ENCODE measurements around the gene EXOC4. TPM values are rescaled to one million over a fixed set of nuclear protein-coding genes. Genes with fewer than 3 reads are reported as not detected.

EXOC4 gene
- total and polyA plus RNA-seq, 2 of the 8 experiments (the other 6 are each of a cell fraction or from before 2014, with no cell fraction given) = 27.0 to 67.3 TPM

- no peak overlapping the region for H3K14ac ChIP-seq (ENCODE audit: insufficient read length)
- no peaks in the 10 kb centered on the region for H3K27me3 ChIP-seq (replicated peaks in 1 of 4; ENCODE audit: control insufficient read depth in 3 of 4, extremely low read depth in 1 of 4, insufficient read depth in 3 of 4, low read length in 3 of 4)
- POLR2A ChIA-PET (ENCODE audit: partially characterized antibody) = no interaction called here
- no peak overlapping the region for H3K4me2 ChIP-seq (ENCODE audit: insufficient read depth in 1 of 2, low read depth in 2 of 2, low read length in 2 of 2)
- H2AK5ac ChIP-seq (ENCODE audit: low read depth, low read length) = no peak overlapping the region
- no peak overlapping the region for H3K23ac ChIP-seq (ENCODE audit: insufficient read length)
- CTCF ChIA-PET (ENCODE audit: partially characterized antibody) = no interaction called here
- H2BK120ac ChIP-seq (replicated peaks; ENCODE audit: low read depth, low read length) = no peak overlapping the region
- DNase-seq (ENCODE audit: low read depth in 1 of 2, low spot score in 2 of 2) (no peak), FAIRE-seq (no peak)
- H3K4ac ChIP-seq (replicated peaks; ENCODE audit: insufficient read length, low read depth, low read length) = no peak overlapping the region
- 92% methylated on average over 3 of the region's 3 CpGs; no CpG with 5 or more reads in 1 of the 2 experiments for WGBS, 2 experiments (ENCODE audit: extremely low coverage in 1 of 2, insufficient coverage in 1 of 2, insufficient read length in 1 of 2, insufficient replicate concordance in 2 of 2, low coverage in 1 of 2, low lambda C conversion rate in 2 of 2, missing lambda C conversion rate in 1 of 2)
- H3K79me1 ChIP-seq (ENCODE audit: low read depth, low read length) = no peaks in the 10 kb centered on the region; the same call in 1 of the 2 replicates
- H4K20me1 ChIP-seq (replicated peaks in 1 of 2; ENCODE audit: control insufficient read depth in 1 of 2, insufficient read depth in 2 of 2, low read length in 2 of 2) = peaks cover 0 to 3% of the 10 kb centered on the region in 2 experiments
- no peak overlapping the region for H2BK12ac ChIP-seq (ENCODE audit: low read depth, low read length)
- H3K9ac ChIP-seq (replicated peaks in 1 of 4; ENCODE audit: extremely low read depth in 1 of 4, low read depth in 3 of 4, low read length in 3 of 4) = no peak overlapping the region
- H2BK15ac ChIP-seq (ENCODE audit: low read length) = no peak overlapping the region
- no peak overlapping the region for H3K27ac ChIP-seq (ENCODE audit: low read depth, low read length)
- no peak overlapping the region for H2BK5ac ChIP-seq (ENCODE audit: low read depth, low read length)
- no peak for TF ChIP-seq SUZ12 (IDR thresholded peaks at IDR 0.05; ENCODE audit: low read length)
- TF ChIP-seq, protein P1, sequence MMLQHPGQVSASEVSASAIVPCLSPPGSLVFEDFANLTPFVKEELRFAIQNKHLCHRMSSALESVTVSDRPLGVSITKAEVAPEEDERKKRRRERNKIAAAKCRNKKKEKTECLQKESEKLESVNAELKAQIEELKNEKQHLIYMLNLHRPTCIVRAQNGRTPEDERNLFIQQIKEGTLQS (IDR thresholded peaks at IDR 0.05; ENCODE audit: insufficient read depth, low read depth, low read length) = no peak
- no peak for TF ChIP-seq RFX5 (IDR thresholded peaks at IDR 0.05; ENCODE audit: borderline replicate concordance, low read depth, low read length)
- no peak for TF ChIP-seq CTBP2 (IDR thresholded peaks at IDR 0.05; ENCODE audit: borderline replicate concordance, insufficient read depth, insufficient read length, low read length)
- TF ChIP-seq KDM1A (IDR thresholded peaks at IDR 0.05; ENCODE audit: borderline replicate concordance, low read length) = no peak
- TF ChIP-seq TAF7 (optimal IDR thresholded peaks at IDR 0.05; ENCODE audit: borderline replicate concordance, low read depth, low read length) = no peak
- TF ChIP-seq HDAC6 (IDR thresholded peaks at IDR 0.05; ENCODE audit: low read depth, low read length) = no peak
- TF ChIP-seq TBP (IDR thresholded peaks at IDR 0.05; ENCODE audit: low read depth, low read length) = no peak
- no peak for TF ChIP-seq RXRA (IDR thresholded peaks at IDR 0.05; ENCODE audit: insufficient read depth, low read depth, low read length)
- TF ChIP-seq EGR1 (IDR thresholded peaks at IDR 0.05; ENCODE audit: borderline replicate concordance, low read depth, low read length) = no peak
- TF ChIP-seq ZNF274 (IDR thresholded peaks at IDR 0.05; ENCODE audit: borderline replicate concordance, extremely low read depth, low read length) = no peak
- TF ChIP-seq RBBP5 (IDR thresholded peaks at IDR 0.05; ENCODE audit: borderline replicate concordance, low read depth, low read length) = no peak
- no peak for TF ChIP-seq TAF1 (IDR thresholded peaks at IDR 0.05; ENCODE audit: low read depth, low read length)
- H3K56ac ChIP-seq (replicated peaks; ENCODE audit: insufficient read length, low read depth, low read length) = no peak overlapping the region
- no peaks in the 10 kb centered on the region for H3K23me2 ChIP-seq (ENCODE audit: low read depth, low read length)
- no peak overlapping the region for H2AFZ ChIP-seq (ENCODE audit: low read length)
- H3K18ac ChIP-seq (ENCODE audit: extremely low read depth, low read length) = no peak overlapping the region
- H3K4me3 ChIP-seq (ENCODE audit: extremely low read depth in 1 of 4, insufficient read depth in 2 of 4, low read depth in 3 of 4, low read length in 4 of 4) = no peak overlapping the region
- H3K9me3 ChIP-seq (ENCODE audit: insufficient read depth in 2 of 2, low read depth in 1 of 2, low read length in 1 of 2) = no peaks in the 10 kb centered on the region
- no peak overlapping the region for H4K8ac ChIP-seq (ENCODE audit: extremely low read depth, insufficient read depth, low read length)
- H3K79me2 ChIP-seq (ENCODE audit: control insufficient read depth in 1 of 2, insufficient read depth in 2 of 2, low read length in 2 of 2) = peaks cover 3 to 9% of the 10 kb centered on the region in 2 experiments; a peak in 3 of 4 replicates
- H4K5ac ChIP-seq (ENCODE audit: insufficient read length, low read depth, low read length) = no peak overlapping the region
- no peak overlapping the region for H2BK20ac ChIP-seq (ENCODE audit: low read length)
- H3K4me1 ChIP-seq (replicated peaks in 1 of 4; ENCODE audit: control insufficient read depth in 3 of 4, insufficient read depth in 4 of 4, low read length in 3 of 4) = peaks cover 0 to 3% (median 1%) of the 10 kb centered on the region in 4 experiments; a peak in 1 of 7 replicates
- H3K36me3 ChIP-seq (ENCODE audit: control insufficient read depth in 2 of 4, insufficient read depth in 4 of 4, low read length in 3 of 4) = peaks cover 2 to 16% (median 5%) of the 10 kb centered on the region in 4 experiments; a peak in 5 of 8 replicates
- no peak overlapping the region for H4K91ac ChIP-seq (replicated peaks; ENCODE audit: insufficient read length, low read length)
Observed at GRCh38 chr7:133290676-133291333, 37.9 kb downstream of the EXOC4 start.
